CD4-positive, alpha-beta T cell treated with Interleukin-10 for 1 hour (primary cell): ENCODE results near the gene PXYLP1.

Experiments used
- DNase-seq: peaks from one replicate; pipeline ENCODE4 v3.0.0-alpha.2; 2020

PXYLP1 gene

DNA sequence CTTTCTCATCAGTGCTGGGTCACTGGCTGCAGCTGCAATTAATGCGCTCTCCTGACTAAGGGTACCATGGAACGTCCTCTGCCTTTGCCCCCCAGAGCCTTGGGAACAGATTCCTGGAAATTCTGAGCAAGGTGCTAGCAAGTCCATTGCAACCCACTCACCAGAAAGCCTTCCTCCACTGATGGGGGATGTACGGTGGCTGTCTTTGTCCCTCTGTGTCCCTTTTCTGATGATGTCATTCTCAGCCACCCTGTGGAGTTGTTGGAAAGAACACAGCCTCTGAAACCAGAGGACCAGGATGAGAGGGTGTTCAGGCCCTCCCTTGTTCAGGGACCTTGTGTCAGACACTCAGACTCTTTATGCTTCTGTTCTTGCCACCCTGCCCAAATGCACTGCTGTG lies 98.6 kb downstream of the PXYLP1 start:
- DNase-seq = no peak

DNA sequence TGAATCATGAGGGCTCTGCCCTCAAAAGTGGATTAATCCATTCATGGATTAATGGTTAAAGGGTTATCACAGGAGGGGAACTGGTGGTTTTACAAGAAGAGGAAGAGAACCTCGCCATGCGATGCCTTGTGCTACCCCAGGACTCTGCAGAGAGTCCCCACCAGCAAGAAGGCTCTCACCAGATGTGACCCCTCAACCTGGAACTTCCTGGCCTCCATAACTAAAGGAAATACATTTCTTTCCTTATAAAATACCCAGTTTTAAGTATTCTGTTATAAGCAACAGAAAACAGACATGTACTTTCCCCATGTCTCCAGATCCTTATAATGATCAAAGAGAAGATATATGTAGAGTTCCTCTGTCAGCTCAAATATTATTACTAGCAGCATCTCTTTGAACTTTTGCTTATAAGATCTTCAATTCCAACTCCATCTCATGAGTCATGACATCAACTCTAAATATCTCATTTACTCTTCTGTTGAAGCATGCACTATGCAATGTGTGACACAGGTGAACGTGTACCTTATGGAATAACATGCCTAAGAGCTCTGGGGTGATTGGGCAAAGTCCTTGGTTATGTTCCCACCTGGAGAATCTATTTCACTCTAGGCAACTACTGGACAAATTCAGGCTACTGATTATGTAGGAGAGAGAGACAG lies 99.2 kb downstream of the PXYLP1 start:
- DNase-seq = no peak

DNA sequence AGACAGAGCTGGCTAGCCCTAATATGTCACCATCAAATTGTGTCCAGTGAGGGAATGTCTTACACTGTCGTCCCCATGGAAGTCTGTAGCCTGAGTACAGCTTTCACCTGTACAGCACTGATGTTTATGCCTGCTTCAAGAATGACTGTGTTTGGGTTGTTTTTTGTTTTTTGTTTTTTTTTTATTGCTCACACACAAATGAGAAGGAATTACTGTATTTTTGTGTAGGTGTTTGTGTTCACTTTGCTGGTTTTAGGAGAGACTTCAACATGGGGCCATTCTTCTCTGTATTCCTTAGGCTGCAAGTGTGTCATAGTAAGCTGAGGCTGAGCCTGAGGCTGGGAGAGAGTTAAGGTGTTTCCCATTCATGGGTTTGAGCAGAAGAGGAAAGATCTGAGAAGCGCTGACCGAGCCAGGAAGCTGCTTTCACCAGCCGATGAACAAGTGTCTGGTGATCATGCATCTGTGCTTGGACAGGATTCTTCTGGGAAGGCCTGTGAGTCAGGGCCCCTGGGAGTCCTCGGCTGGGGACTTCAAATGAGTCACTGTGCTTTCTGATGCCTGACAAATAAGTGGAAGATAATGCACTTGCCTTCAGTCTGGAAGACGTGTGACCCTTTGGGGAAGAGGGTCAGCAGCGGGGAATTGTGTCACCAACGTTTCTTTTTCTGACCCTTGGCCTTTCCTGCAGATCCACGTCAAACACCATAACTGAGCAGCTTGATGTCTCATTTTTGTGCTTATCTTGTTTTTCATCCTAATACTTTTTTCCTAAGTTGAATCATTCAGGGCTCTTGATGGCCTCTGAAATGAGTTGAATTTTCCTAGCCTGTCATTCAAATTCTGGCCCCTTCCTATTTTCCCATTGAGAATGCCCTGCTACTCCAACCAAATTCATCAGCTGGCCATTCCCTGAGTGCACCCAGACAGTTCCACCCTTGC lies 100.0 kb downstream of the PXYLP1 start:
- DNase-seq = no peak

DNA sequence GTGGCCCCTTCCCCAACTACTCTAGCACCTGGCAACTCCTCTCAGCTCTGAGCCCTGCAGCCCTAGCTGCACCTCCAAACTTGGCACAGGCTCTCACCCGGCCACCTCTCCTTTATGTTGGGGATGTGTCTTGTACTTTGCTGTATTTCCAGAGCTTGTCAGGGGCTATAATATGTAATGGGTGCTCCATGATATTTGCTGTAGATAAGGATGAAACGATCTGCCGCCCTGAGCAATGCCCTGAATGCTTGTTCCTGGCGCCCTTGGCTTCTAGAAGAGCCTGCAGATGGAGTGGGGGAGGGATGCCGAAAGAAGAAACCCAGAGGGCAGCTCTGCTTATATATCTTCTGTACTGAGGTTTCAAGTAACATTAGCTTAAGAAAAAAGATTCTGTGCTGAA lies 100.8 kb downstream of the PXYLP1 start:
- DNase-seq = no peak

DNA sequence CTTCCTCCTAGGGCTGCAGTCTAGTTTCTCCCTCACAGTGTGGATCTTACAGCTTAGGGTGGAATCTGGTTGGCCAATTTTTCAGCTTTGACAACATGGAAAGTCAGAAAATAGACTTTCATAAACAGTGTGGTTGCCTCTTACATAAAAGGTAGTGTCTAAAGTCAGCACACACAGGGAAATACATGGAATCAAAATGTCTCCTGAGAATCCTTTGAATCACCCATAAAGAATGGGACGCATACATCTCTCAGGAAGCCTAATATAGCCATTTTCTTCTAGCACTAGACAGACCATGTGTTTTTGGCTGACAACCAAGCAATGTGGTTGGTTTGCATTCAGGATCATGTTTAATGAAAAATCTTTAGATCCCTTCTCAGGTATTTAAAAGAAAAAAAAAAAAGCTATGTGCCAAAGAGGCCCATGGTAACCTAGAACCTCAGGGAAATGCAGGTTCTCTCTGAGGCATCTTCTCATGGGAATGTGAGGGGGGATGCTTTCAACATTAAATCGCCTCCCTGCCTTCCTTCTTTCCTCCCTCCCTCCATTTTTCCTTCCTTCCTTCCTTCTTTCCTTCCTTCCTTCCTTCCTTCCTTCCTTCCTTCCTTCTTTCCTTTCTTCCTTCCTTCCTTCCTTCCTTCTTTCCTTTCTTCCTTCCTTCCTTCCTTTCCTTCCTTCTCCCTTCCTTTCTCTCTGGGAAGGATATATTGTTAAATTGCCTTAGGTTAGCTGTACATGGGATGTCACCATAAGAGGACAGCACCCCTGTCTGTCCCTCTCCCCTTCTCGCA lies 102.4 kb downstream of the PXYLP1 start:
- no peak for DNase-seq

DNA sequence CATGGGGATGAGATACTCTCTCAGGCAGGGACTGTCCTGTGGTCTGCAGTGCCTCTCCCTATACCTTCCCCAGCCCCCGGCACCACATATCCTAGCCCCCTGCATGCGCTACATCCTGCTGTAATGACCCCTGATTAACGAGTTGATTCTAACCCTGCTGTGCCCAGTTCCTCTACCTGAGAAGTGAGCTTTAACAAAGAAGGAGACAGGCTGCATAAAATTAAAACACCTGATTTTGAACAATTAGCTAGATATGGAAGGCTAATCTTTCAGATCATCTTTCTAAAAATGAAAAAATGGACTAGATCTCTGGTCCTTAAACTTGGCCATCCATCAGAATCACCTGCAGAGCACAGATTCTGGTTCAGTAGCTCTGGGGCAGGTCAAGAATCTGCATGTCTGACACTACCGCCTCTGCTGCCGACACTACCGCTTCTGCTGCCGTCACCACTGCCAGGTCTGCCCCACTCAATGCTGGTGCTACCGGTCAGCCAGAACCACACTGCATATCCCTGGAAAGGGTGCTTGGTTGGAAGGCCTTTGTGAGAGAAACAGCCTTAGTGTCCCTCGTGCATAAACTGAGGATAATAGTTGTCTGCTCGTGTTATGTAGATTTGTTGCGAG lies 103.1 kb downstream of the PXYLP1 start:
- no peak for DNase-seq

DNA sequence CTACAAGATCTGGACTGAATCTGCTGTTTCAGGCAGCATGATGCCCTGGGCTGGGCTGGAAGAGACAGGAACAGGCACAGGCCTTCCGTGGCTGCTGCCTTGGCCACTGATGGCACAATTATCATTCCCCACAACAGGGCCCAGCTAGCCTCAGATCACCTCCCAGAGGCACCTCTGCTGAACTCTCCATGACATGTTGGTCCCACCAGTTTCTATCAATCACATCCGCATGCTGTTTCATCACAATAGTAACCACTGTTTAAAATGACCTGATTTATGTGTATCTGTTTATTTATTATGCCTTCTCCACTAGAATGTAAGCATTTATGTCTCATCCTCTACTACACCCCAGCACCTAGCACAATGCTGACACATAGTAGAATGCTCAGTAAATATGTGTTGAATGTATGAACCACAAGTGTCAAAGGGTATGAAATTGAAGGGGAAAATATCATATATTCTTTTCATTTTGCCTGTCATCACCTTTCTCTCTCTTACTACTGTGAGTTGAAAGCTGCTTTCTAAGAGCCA lies 104.0 kb downstream of the PXYLP1 start:
- no peak for DNase-seq

DNA sequence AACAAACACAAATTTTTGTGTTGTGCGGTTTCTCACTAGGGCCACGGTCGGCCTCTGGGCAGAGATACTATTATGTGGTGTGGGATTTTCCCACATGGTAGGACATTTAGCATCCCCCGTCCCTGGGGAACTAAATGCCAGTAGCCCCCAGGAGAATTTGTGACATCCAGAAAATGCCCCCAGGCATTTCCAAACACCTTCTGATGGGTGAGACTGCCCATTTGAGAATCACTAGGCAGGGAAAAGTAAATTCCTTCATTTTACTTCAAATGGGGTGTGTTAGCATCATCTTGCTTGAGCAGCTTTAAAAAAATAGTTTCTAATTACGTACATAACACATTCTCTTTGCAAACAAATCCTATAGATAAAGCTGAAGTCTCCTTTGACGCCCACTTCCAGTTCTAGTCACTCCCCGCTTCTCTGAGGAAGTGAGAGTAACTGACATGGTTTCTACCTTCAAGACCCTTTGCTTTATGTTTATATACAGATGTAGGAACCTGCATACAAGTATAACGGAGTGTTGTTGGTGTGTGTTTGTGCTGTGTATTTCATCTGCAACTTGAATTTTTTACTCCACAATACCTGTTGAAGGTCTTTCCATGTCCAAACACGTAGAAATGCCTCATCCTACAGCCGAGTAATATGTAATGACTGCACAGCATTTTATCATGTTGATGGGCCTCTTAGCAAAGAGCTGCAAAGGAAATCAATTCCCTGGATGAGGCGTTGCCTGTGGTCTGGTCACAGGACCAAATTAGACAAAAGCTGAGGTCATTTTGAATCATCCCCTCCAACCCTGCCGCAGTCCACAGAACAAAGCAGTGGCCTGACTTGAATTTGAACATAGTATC lies 105.3 kb downstream of the PXYLP1 start:
- no peak for DNase-seq

DNA sequence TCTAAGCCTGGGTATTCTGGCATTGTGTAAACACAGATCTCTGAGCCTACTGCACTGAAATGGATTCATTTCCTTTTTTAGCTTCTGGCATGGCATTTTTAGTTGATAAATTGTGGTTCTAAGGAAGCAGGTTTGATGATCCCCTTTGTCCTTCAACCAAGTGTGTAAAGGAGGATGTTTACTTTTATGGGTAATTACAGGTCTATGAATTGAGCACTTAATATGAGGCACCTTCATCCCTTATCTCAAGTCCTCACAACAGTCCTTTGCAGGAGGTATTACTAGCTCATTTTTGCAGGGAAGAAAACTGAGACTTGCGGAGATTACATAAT lies 105.9 kb downstream of the PXYLP1 start:
- DNase-seq = no peak

DNA sequence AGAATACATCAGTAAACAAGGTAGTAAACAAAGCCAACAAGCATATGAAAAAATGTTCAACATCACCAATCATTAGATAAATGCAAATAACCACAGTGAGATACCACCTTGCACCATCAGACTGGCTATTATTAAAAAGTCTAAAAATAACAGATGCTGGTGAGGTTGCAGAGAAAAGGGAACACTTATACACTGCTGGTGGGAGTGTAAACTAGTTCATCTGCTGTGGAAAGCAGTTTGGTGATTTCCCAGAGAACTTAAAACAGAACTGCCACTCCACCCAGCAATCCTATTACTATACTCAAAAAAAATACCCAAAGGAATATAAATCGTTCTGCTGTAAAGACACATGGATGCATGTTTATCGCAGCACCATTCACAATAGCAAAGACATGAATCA lies 106.4 kb downstream of the PXYLP1 start:
- no peak for DNase-seq

DNA sequence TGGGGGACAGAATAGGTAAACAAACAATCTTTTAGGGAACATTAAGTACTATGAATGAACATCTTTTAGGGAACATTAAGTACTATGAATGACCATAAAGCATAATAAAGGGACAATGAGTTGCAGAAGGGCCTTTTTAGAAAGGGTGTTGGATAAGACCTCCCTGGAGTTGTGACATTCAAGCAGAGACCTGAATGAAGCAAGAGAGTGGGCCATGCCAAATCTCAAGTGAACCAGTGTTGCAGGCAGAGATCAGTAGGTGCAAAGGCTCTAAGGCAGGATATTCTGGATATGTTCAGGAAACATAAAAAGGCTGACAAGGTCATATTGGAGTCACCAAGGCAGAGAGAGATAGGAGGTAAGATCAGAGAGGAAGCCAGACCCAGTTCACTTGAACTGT lies 107.3 kb downstream of the PXYLP1 start:
- DNase-seq = no peak

DNA sequence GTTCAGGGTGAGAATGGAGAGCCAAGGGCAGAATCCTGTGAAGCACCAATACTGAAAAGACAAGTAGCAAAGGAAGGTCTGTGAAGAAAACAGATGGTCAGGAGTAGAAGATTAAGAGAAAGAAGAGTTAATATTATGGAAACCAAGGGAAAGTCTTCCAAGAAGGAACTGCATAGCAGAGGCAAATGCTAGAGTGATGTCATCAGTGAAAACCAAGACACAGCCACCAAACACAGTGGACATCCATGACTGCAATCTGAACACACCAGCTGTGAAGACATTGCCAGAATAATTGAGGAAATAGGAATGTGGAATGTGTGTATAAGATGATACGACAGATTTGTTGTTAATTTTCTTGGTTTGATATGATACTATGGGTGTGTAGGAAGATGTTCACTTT lies 109.9 kb downstream of the PXYLP1 start:
- DNase-seq = no peak

DNA sequence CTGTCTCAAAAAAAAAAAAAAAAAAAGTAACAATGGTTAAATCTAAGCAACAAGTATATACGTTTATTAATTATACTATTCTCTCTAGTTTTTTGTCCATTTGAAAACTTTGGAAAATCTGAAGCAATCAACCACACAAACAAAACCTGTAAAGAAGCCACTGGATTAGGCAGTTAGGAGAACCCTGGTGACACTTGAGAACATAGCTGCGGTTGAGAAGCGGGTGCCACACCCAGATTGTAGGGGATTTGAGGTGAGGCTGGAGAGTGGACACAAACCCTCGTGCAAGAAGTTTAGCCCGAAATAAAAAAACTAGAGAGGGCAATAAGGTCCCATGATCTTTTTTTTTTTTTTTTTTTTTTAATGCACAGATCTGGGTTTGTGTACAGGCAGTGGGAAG lies 110.8 kb downstream of the PXYLP1 start:
- no peak for DNase-seq

DNA sequence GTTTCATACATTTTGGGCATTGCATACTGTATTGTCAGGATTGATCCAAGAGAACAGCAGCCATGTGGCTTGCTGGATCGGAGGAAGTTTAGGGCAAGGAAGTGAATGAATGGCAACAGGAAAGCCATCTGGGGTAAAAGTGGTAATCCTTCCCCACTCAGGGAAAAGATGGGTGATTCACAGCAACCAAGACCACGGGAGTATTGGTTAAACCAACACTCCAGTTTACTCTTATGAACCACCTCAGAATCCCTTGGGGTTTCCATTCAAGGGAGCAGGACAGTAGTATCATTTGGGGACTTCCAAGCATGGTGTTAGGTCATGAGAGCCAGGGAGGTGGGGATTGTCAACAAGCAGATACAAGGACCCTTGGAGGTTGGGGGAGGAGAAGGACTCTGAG lies 111.5 kb downstream of the PXYLP1 start:
- no peak for DNase-seq

DNA sequence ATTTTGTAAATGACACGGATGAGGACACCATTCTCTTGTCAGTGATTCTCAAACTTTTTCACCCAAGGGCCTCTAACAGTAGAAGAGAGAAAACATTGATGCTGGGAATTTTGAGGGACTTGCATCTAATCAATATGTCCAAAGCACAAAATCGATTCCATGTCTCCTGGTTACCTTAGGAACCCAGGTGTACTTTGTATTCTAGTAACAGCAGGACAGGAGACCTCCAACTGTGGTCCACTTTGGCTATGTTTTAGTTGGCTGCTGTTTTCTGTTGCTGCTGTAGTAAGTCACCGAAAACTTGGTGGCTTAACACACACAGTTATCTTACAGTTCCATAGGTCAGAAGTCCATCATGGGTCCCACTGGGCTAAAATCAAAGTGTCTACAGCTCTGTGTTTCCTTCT lies 112.2 kb downstream of the PXYLP1 start:
- no peak for DNase-seq
